DOHH2 (cell line): ENCODE data around the gene CPNE5.

ENCODE experiments used
- H3F3A ChIP-seq: fragments of 200-600 bp; sonication (generic), shearing (Covaris generic); 2 replicates; pipeline ENCODE4 v1.6.0; 2016; ENCODE audit warnings: antibody characterized with exemption, mild to moderate bottlenecking; ENCODE audit not compliant: control insufficient read depth, insufficient read depth
- H3K27ac ChIP-seq: fragments of 200-600 bp; sonication (generic); 2 replicates; pipeline ENCODE4 v1.5.1; 2014; ENCODE audit warnings: low read depth, mild to moderate bottlenecking, low read length, moderate library complexity
- H3K27me3 ChIP-seq: fragments of 200-600 bp; sonication (generic); 2 replicates; pipeline ENCODE4 v1.6.1; 2014; ENCODE audit warnings: mild to moderate bottlenecking, low read length, mixed read lengths; ENCODE audit not compliant: control insufficient read depth
- H3K36me3 ChIP-seq: fragments of 200-600 bp; sonication (generic); 2 replicates; pipeline ENCODE4 v1.6.1; 2014; ENCODE audit warnings: mild to moderate bottlenecking, low read length, moderate library complexity, mixed read lengths; ENCODE audit not compliant: control insufficient read depth
- H3K4me1 ChIP-seq: fragments of 200-600 bp; sonication (generic); 2 replicates; pipeline ENCODE4 v1.6.1; 2014; ENCODE audit warnings: mild to moderate bottlenecking, low read length, mixed read lengths; ENCODE audit not compliant: control insufficient read depth
- H3K4me2 ChIP-seq: fragments of 200-600 bp; sonication (generic); 2 replicates; pipeline ENCODE4 v1.6.0; 2014; ENCODE audit warnings: mild to moderate bottlenecking, low read length, moderate library complexity
- H3K4me3 ChIP-seq: fragments of 200-600 bp; sonication (generic); 2 replicates; pipeline ENCODE4 v1.5.1; 2014; ENCODE audit warnings: mild to moderate bottlenecking, low read length, mixed read lengths
- H3K79me2 ChIP-seq: fragments of 200-600 bp; sonication (generic); 2 replicates; pipeline ENCODE4 v1.6.1; 2014; ENCODE audit warnings: mild to moderate bottlenecking, low read length, mixed read lengths; ENCODE audit not compliant: control insufficient read depth
- H3K9me2 ChIP-seq: fragments of 200-600 bp; sonication (generic); replicated peaks from 2 replicates; pipeline ENCODE4 v1.6.1; 2014; ENCODE audit warnings: mild to moderate bottlenecking, low read length, mixed read lengths; ENCODE audit not compliant: control insufficient read depth
- H3K9me3 ChIP-seq: fragments of 200-600 bp; sonication (generic); 2 replicates; pipeline ENCODE4 v1.6.1; 2014; ENCODE audit warnings: antibody characterized with exemption, low read length, mixed read lengths; ENCODE audit not compliant: control insufficient read depth, insufficient read depth
- H4K20me1 ChIP-seq: fragments of 200-600 bp; sonication (generic); 2 replicates; pipeline ENCODE4 v1.6.0; 2014; ENCODE audit warnings: low read depth, mild to moderate bottlenecking, antibody characterized with exemption, low read length, moderate library complexity; ENCODE audit not compliant: control insufficient read depth, insufficient read depth
- CTCF ChIP-seq: fragments of 200-600 bp; sonication (generic); IDR thresholded peaks from one replicate; pipeline ENCODE4 v1.5.1; 2014; ENCODE audit warnings: antibody characterized with exemption, mild to moderate bottlenecking, low read depth, low read length; ENCODE audit not compliant: poor library complexity, severe bottlenecking
- EZH2phosphoT487 ChIP-seq: fragments of 200-600 bp; sonication (generic); IDR thresholded peaks from 2 replicates; pipeline ENCODE4 v1.6.1; 2017; ENCODE audit warnings: borderline replicate concordance, mild to moderate bottlenecking, antibody characterized with exemption, low read length, moderate library complexity, mixed read lengths

CPNE5 gene

GRCh38 chr6:36818756-36819155 lies 20.5 kb downstream of the CPNE5 start:
- no peaks in the 10 kb centered on the region for H3K36me3 ChIP-seq
- no peaks in the 10 kb centered on the region for H4K20me1 ChIP-seq
- no peaks in the 10 kb centered on the region for H3K79me2 ChIP-seq
- H3K27ac ChIP-seq: no peak overlapping the region
- H3K27me3 ChIP-seq: peaks cover 8% of the 10 kb centered on the region
- TF ChIP-seq EZH2phosphoT487 (no peak), CTCF (no peak)
- no peak overlapping the region for H3K4me2 ChIP-seq
- H3K4me3 ChIP-seq: no peak overlapping the region
- H3K4me1 ChIP-seq: no peaks in the 10 kb centered on the region
- H3F3A ChIP-seq: no peaks in the 10 kb centered on the region
- H3K9me3 ChIP-seq: no peaks in the 10 kb centered on the region
- no peaks in the 10 kb centered on the region for H3K9me2 ChIP-seq

DNA sequence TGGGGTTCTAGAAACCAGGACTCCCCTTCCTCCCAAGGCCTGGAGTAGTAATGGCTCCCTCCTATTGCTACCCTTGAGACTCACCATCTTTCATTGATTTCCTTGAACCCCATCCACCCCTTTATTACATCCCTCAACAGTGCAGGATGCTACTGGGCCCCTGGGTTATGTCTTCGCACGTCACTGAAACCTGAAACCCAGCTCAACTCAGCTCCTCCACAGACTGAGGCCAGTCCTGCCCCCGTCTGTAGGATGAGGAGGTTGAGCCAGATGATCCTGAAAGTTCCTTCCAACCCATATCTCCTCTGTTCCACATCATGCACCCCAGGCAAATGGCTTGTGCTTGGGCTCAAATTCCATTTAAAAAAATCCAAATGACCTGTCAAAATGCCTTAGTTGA lies 21.4 kb downstream of the CPNE5 start:
- H3K4me1 ChIP-seq: no peaks in the 10 kb centered on the region
- H3K36me3 ChIP-seq: no peaks in the 10 kb centered on the region
- no peaks in the 10 kb centered on the region for H3K9me2 ChIP-seq
- no peaks in the 10 kb centered on the region for H3K79me2 ChIP-seq
- no peaks in the 10 kb centered on the region for H4K20me1 ChIP-seq
- H3K27me3 ChIP-seq: peaks cover 10% of the 10 kb centered on the region
- H3K4me2 ChIP-seq: no peak overlapping the region
- H3K9me3 ChIP-seq: no peaks in the 10 kb centered on the region
- TF ChIP-seq CTCF (no peak), EZH2phosphoT487 (no peak)
- no peak overlapping the region for H3K4me3 ChIP-seq
- no peaks in the 10 kb centered on the region for H3F3A ChIP-seq
- no peak overlapping the region for H3K27ac ChIP-seq

DNA sequence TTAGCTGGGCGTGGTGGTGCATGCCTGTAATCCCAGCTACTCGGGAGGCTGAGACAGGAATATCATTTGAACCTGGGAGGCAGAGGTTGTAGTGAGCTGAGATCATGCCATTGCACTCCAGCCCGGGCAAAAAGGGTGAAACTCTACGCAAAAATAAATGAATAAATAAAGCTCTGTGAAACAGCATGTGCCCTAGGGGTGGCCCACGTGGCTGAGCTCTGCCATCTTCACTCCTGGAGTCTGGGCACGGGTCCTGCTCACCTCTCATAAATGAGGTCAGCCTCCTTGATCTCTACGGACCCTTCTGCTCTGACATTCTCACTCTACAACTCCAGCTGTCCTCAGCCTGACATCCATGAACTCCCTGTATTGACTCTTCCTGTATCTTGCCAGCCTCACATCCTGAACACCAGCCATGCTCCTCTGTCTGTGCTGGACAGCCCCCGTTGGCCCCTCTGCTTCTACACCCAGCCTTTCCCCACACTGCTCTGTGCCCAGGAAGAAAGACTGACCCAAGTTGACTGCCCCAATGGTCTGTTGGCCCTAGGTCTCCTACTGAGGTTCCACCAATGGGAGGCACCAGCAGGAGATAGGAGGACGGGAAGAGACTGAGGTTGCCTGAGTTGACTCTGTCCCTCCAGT lies 21.9 kb downstream of the CPNE5 start:
- Histone ChIP-seq H3F3A (no peaks in the 10 kb centered on the region), H3K4me3 (no peak overlapping the region), H3K79me2 (no peaks in the 10 kb centered on the region), H3K36me3 (no peaks in the 10 kb centered on the region), H4K20me1 (no peaks in the 10 kb centered on the region), H3K9me3 (no peaks in the 10 kb centered on the region), H3K9me2 (no peaks in the 10 kb centered on the region), H3K4me2 (no peak overlapping the region), H3K27me3 (peaks cover 13% of the 10 kb centered on the region), H3K4me1 (no peaks in the 10 kb centered on the region), H3K27ac (no peak overlapping the region)
- TF ChIP-seq CTCF: no peak
- no peak for TF ChIP-seq EZH2phosphoT487
